ENCODE measurements around the gene LRRK1.

- no peak for TF ChIP-seq CTCF (conservative IDR thresholded peaks at IDR 0.05; ENCODE audit: low read depth, low read length)
- no peak for TF ChIP-seq EZH2 (IDR thresholded peaks at IDR 0.05; ENCODE audit: low read length, unreplicated experiment)
These were observed 28.7 kb downstream of the LRRK1 start for GRCh38 chr15:100947760-100948429.
